Measurements from ENCODE around the gene NOC4L.

GRCh38 chr12:132178316-132178715, 34.1 kb downstream of the NOC4L start:
- TF ChIP-seq, protein P1, sequence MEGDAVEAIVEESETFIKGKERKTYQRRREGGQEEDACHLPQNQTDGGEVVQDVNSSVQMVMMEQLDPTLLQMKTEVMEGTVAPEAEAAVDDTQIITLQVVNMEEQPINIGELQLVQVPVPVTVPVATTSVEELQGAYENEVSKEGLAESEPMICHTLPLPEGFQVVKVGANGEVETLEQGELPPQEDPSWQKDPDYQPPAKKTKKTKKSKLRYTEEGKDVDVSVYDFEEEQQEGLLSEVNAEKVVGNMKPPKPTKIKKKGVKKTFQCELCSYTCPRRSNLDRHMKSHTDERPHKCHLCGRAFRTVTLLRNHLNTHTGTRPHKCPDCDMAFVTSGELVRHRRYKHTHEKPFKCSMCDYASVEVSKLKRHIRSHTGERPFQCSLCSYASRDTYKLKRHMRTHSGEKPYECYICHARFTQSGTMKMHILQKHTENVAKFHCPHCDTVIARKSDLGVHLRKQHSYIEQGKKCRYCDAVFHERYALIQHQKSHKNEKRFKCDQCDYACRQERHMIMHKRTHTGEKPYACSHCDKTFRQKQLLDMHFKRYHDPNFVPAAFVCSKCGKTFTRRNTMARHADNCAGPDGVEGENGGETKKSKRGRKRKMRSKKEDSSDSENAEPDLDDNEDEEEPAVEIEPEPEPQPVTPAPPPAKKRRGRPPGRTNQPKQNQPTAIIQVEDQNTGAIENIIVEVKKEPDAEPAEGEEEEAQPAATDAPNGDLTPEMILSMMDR (IDR thresholded peaks at IDR 0.05), result no peak
- TF ChIP-seq POLR2A (IDR thresholded peaks at IDR 0.05), result no peak
- no peak for TF ChIP-seq POLR2AphosphoS5 (IDR thresholded peaks at IDR 0.05)
